Stomach (tissue), 9 donors: ENCODE results near the gene ABHD17C. TPM values are rescaled to one million over a fixed set of nuclear protein-coding genes. Genes with fewer than 3 reads are reported as not detected.

Experiments used
- DNase-seq, 2 donors: peaks; one replicate each; pipeline versions ENCODE4 v3.0.0 to v3.0.0-alpha.2; 2013 to 2019
- H3K27ac ChIP-seq, 5 donors: fragments of 200-600 bp in 4 of 5; sonication (generic) in 4 of 5; one replicate each; pipeline ENCODE4 v1.5.1; 2013 to 2019; ENCODE audit warnings: mild to moderate bottlenecking in 1 of 5, moderate library complexity in 1 of 5
- H3K27me3 ChIP-seq, 3 donors: fragments of 200-600 bp; sonication (generic); one replicate each; pipeline ENCODE4 v1.5.1; 2017 to 2019; ENCODE audit warnings: mixed run types in 1 of 3
- H3K36me3 ChIP-seq, 4 donors: fragments of 200-600 bp; sonication (generic); 1 replicate in 3 of 4; 2 replicates in 1 of 4; pipeline ENCODE4 v1.5.1; 2016 to 2019
- H3K4me1 ChIP-seq, 4 donors: fragments of 200-600 bp; sonication (generic); one replicate each; pipeline ENCODE4 v1.5.1; 2016 to 2019
- H3K4me3 ChIP-seq, 4 donors: fragments of 200-600 bp; sonication (generic) in 3 of 4; one replicate each; pipeline ENCODE4 v1.5.1; 2016 to 2019; ENCODE audit warnings: mild to moderate bottlenecking in 1 of 4
- H3K9me3 ChIP-seq, 4 donors: fragments of 200-600 bp; sonication (generic); one replicate each; pipeline ENCODE4 v1.5.1; 2016 to 2019
- CTCF ChIP-seq, 7 experiments: fragments of 450-650 bp in 4 of 7; fragments of 200-600 bp in 3 of 7; sonication (generic) in 3 of 7; IDR thresholded peaks; one replicate each; pipeline ENCODE4 v1.5.1; 2016 to 2019; ENCODE audit warnings: antibody characterized with exemption in 7 of 7, control low read depth in 2 of 7, mild to moderate bottlenecking in 1 of 7
- EP300 ChIP-seq: sonication (generic); formaldehyde crosslinking; IDR thresholded peaks from one replicate; pipeline ENCODE4 v1.6.1; 2017; ENCODE audit warnings: antibody characterized with exemption
- POLR2A ChIP-seq, 4 donors: fragments of 450-650 bp; IDR thresholded peaks; one replicate each; pipeline ENCODE4 v1.6.1; 2016; ENCODE audit warnings: antibody characterized with exemption in 4 of 4, control low read depth in 2 of 4, mild to moderate bottlenecking in 1 of 4, moderate library complexity in 1 of 4
- POLR2AphosphoS5 ChIP-seq, 3 donors: sonication (generic); formaldehyde crosslinking; IDR thresholded peaks; one replicate each; pipeline ENCODE4 v1.6.1; 2016; ENCODE audit warnings: antibody characterized with exemption in 3 of 3
- whole genome bisulfite sequencing, 5 donors: extraction: QIAGEN DNeasy Blood & Tissue Kit in 3 of 5; methylation state at CpG; one replicate each; pipeline versions ENCODE4 v1.1.5 to v1.1.7; 2013 to 2018; 5-methylcytosine and 5-hydroxymethylcytosine counted together
- intact Hi-C: fragments of 100-400 bp; cut with DNase I; formaldehyde crosslinking; loops from one replicate; pipeline ENCODE4 v1.15.1; 2023; ENCODE audit warnings: low total_unique reads
- polyA plus RNA-seq, 3 donors: library from polyadenylated mRNA; stranded (reverse); fragments of 200-250 nt; gene quantifications; one replicate each; pipeline ENCODE4 v1.2.3, GENCODE V29; 2013
- total RNA-seq, 5 donors: library from RNA; depleted of rRNA; stranded (reverse); fragments of >200 nt; gene quantifications; one replicate each; pipeline versions ENCODE4 v1.1.0 to v1.2.3, GENCODE V29; 2014 to 2016
- donor health status: healthy with polysubstance abuse.
- donor health status: Bipolar disorder and iron deficiency.
- donor health status: healthy.

Gene ABHD17C
- total and polyA plus RNA-seq, 8 donors: 1.2 to 55.3 (median 21.1) TPM

GRCh38 chr15:80787316-80787715, 92.2 kb downstream of the ABHD17C start:
- peaks cover 0 to 40% (median 0%) of the 10 kb centered on the region in 3 donors for H3K27me3 ChIP-seq
- H3K36me3 ChIP-seq: no peaks in the 10 kb centered on the region
- H3K4me3 ChIP-seq: no peak overlapping the region
- H3K9me3 ChIP-seq: no peaks in the 10 kb centered on the region
- intact Hi-C loops: loop anchor here (10.0 kb wide), 1 partner anchor 177 kb away; no protein-coding TSS in a partner anchor
- H3K27ac ChIP-seq: no peak overlapping the region
- DNase-seq: no peak
- TF ChIP-seq CTCF (IDR thresholded peaks at IDR 0.05) (no peak), POLR2AphosphoS5 (IDR thresholded peaks at IDR 0.05) (no peak), POLR2A (IDR thresholded peaks at IDR 0.05) (no peak), EP300 (no peak)
- no peaks in the 10 kb centered on the region for H3K4me1 ChIP-seq
- 89 to 95% (median 92%) methylated on average over 2 to 3 of the region's 3 CpGs for WGBS, 5 donors

DNA sequence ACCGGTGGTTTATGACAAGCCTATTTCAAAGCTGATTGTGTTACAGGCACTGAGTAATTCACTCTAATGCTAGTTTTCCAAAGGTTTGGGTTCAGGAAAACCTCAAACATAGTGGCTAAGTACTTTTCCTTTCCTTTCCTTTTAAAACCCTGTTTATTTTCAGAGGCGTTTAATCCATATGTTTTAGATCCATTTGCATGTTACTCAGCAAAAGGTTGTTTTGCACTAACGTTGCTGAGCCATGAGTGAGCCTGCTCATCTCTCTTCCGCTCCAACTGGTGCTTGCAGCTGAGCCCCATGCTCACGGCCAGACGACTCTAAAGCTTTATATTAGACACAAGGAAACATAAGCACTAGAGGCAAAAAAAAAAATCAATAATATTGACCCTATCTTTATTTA, 93.4 kb downstream of the ABHD17C start:
- intact Hi-C loops: loop anchor here (10.0 kb wide), 1 partner anchor 176 kb away; no protein-coding TSS in a partner anchor
- H3K36me3 ChIP-seq: no peaks in the 10 kb centered on the region
- H3K4me1 ChIP-seq: no peaks in the 10 kb centered on the region
- H3K9me3 ChIP-seq: no peaks in the 10 kb centered on the region
- WGBS, 5 donors: 68 to 76% (median 74%) methylated on average over 6 of the region's 6 CpGs
- TF ChIP-seq CTCF (IDR thresholded peaks at IDR 0.05) (no peak), POLR2AphosphoS5 (IDR thresholded peaks at IDR 0.05) (no peak), POLR2A (IDR thresholded peaks at IDR 0.05) (no peak), EP300 (no peak)
- H3K4me3 ChIP-seq: no peak overlapping the region
- no peak overlapping the region for H3K27ac ChIP-seq
- peaks cover 0 to 40% (median 0%) of the 10 kb centered on the region in 3 donors for H3K27me3 ChIP-seq
- no peak for DNase-seq

DNA sequence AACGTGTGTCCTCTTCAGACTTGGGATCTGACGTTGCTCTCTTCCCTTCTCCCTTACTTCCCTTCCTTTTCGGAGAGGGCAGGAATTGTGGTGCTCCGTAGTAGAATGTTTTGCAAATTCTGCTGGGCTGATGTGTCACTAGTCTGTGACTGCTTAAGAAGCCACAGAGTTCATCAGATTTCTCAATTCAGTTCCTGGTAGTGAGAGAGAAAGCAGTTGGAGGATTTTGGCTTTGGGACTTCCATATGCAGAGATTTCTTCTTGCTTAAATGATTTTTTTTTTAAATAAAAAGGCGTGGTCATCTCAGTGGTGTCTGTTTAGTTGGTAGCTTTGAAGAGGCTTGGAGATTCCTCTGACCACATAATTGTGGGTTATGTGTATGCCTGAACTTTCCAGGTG, 94.2 kb downstream of the ABHD17C start:
- no peaks in the 10 kb centered on the region for H3K36me3 ChIP-seq
- TF ChIP-seq EP300 (no peak), POLR2AphosphoS5 (IDR thresholded peaks at IDR 0.05) (no peak), POLR2A (IDR thresholded peaks at IDR 0.05) (no peak), CTCF (IDR thresholded peaks at IDR 0.05) (no peak)
- H3K4me3 ChIP-seq: no peak overlapping the region
- no peak for DNase-seq
- H3K27me3 ChIP-seq: peaks cover 0 to 40% (median 0%) of the 10 kb centered on the region in 3 donors
- 60 to 72% (median 71%) methylated on average over 5 of the region's 5 CpGs for WGBS, 5 donors
- intact Hi-C loops: loop anchor here (10.0 kb wide), 1 partner anchor 176 kb away; no protein-coding TSS in a partner anchor
- H3K27ac ChIP-seq: no peak overlapping the region
- no peaks in the 10 kb centered on the region for H3K4me1 ChIP-seq
- no peaks in the 10 kb centered on the region for H3K9me3 ChIP-seq

DNA sequence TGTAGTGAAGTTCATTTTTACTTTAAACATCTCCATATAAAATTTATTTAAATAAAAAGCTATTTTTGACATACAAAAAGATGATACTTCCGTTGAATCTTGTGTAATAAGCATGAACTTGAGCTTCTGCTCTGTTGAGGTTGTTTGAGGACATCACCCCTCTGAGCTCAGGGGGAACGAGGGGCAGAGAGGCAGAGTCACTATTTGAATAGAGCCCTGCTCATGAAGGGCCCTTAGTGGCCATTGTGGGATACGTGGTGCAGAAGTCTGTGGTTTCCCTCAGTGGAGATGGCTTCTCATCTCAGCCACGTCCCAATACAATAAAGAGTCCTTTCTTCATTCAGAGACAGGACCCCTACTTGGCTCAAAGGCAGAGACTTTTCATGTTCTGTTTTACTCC, 94.7 kb downstream of the ABHD17C start:
- WGBS, 5 donors: 74 to 82% (median 79%) methylated on average over 4 of the region's 4 CpGs

More for the DNA sequence above, 94.7 kb downstream of the ABHD17C start:
- Histone ChIP-seq H3K27ac (no peak overlapping the region), H3K36me3 (no peaks in the 10 kb centered on the region), H3K27me3 (peaks cover 0 to 45% (median 0%) of the 10 kb centered on the region in 3 donors), H3K4me3 (no peak overlapping the region), H3K4me1 (no peaks in the 10 kb centered on the region), H3K9me3 (no peaks in the 10 kb centered on the region)
- DNase-seq: no peak
- intact Hi-C loops: loop anchor here (10.0 kb wide), 1 partner anchor 175 kb away; no protein-coding TSS in a partner anchor
- no peak for TF ChIP-seq POLR2AphosphoS5 (IDR thresholded peaks at IDR 0.05)
- TF ChIP-seq CTCF (IDR thresholded peaks at IDR 0.05): no peak
- TF ChIP-seq EP300: no peak
- no peak for TF ChIP-seq POLR2A (IDR thresholded peaks at IDR 0.05)
